ENCODE data around the gene ABTB2. TPM values are rescaled to one million over a fixed set of nuclear protein-coding genes. Genes with fewer than 3 reads are reported as not detected.
A peak's percentile ranks its signal among the peaks of the same experiment; 100 is the strongest.

Gene ABTB2
- total and polyA plus RNA-seq, 9 of the 15 experiments (the other 6 are each of a cell fraction or from before 2014, with no cell fraction given) = 0.03 to 0.18 (median 0.12) TPM; not detected in 2

DNA sequence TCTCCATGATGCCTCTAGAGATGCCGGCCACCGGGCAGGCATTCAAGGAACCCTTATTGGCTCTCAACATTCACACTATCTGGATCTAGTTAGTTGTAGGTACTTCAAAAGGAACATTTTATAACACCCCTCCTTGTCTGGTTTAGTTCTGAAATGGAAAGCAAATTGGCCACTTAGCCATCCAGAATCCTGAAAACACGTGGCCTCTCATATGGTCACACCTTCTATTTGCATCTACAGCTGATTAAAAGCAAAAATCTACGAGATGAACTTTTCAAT lies 29.2 kb downstream of the ABTB2 start (continued):
- TF ChIP-seq, protein P1, sequence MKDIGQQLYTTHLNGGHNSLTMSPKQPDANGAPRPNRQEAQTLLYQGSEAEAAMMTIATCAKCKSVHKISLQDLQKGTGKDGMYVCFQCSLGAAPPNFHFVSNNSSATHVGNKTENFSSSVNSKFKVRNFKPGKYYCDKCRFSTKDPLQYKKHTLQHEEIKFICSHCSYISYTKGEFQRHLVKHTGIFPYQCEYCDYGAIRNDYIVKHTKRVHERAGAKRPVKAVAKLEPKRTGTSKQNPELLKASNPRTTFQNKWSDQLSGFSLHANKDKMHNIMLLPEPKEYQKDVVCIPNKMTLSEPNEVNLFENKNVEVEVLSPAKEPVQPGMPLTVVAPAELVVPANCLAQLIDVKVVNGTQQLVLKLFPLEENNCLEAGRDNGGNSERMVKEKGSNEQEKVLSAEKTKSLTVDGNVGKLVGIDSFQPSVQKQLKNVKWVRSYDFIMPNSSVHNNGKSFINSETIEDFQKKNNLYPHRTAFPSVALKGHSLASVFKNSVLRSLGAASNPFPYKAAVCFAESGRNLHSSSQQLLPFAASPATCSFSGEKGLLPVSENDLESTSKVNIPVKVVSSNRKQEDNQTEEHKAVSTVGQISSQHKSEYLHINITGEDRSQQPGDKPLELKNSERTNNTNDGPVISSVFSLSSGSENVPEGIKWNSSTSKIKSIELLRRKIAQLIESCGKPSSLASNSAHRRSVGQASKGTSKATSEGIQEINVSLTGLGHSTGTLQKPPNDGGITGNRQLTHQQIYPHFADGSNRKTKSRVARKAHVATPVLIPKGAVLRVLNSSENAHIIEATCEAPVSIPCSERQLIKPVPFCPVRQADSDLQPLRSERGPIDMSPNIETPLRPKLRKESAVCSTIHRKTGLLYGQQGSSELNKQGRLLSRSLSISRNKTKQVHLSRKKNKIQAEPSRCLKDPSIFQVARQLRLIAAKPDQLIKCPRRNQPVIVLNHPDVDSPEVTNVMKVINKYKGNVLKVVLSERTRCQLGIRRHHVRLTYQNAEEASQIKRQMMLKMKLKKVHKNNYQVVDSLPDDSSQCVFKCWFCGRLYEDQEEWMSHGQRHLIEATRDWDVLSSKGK (CRISPR knock-in tag; IDR thresholded peaks at IDR 0.05) = no peak
- TF ChIP-seq BCL6 (CRISPR knock-in tag; IDR thresholded peaks at IDR 0.05) (no peak), ZNF217 (CRISPR knock-in tag; IDR thresholded peaks at IDR 0.05) (no peak), NR4A1 (CRISPR knock-in tag; IDR thresholded peaks at IDR 0.05) (no peak), NR4A1 (tag; IDR thresholded peaks at IDR 0.05) (no peak)

DNA sequence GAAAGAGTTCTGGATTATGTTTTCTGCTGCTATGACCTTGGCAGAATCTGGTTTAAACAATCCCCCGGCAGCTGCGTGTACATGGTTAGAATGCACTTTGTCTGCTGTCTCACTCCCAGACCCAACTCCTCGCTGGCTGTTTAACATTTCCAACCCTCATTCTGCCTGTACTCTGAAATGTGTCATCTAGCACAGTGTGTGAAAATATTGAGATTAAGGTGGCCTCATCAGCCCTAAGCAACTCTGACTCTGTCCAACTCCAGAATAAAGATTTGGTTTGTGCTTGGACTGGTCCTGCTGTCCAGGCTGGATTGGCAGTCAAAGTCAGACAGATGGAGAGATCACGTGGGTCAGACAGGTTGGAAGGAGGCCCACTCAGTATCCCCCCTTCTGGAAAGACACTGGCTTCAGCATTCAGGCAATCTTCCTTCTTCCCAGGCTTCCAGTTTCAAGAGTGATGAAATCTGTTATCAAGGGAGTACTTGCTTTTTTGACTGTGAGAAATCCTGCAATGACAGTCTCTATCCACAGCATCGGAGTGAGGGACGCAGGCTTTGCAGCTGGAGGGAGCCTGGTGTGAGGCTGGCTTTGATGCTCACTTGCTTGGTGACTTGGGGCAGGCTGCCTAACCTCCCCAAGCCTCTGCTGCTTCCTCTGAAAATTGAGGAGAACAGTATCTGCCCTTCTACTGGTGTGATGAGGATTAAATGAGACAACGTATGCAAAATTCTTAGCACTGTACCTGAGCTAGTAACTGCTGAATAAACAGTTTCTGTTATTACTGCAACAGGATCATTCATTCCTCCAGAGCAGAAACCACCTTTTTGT lies 29.8 kb downstream of the ABTB2 start:
- no peaks in the 10 kb centered on the region for H4K20me1 ChIP-seq (replicated peaks; ENCODE audit: control insufficient read depth, insufficient read depth, low read length)
- DNase-seq (ENCODE audit: extremely low read depth in 1 of 4, low spot score in 3 of 4) = no peak
- CTCF ChIA-PET (ENCODE audit: low intra/inter-chr PET ratio) = no interaction called here
- no peaks in the 10 kb centered on the region for H3K9me1 ChIP-seq (ENCODE audit: control insufficient read depth, insufficient read depth, low read length)
- intact Hi-C loops (cut with micrococcal nuclease) (no loop called here), in situ Hi-C loops (cut with MboI) (loop anchor here (25.0 kb wide), 1 partner anchor 491 kb away; no protein-coding TSS in a partner anchor)
- no TSS peak for BruUV-seq (replicated peaks)
- no peak overlapping the region for H3K4me3 ChIP-seq
- WGBS (ENCODE audit: insufficient coverage, low coverage, missing lambda C conversion rate) = 13% methylated on average over 7 of the region's 7 CpGs
- no peaks in the 10 kb centered on the region for H3K9me3 ChIP-seq (replicated peaks; ENCODE audit: control insufficient read depth, insufficient read depth, low read depth, low read length)
- H3K27me3 ChIP-seq (ENCODE audit: control insufficient read depth in 2 of 2, insufficient read depth in 2 of 2, low read length in 2 of 2) = peaks cover 6 to 27% of the 10 kb centered on the region in 2 experiments; a peak in 3 of 5 replicates
- H2AFZ ChIP-seq (ENCODE audit: low read depth, low read length) = no peak overlapping the region
- no peak for FAIRE-seq
- no peaks in the 10 kb centered on the region for H3K36me3 ChIP-seq (ENCODE audit: control insufficient read depth, insufficient read depth, low read length)
- H3K4me2 ChIP-seq (ENCODE audit: insufficient read depth, low read length) = no peak overlapping the region
- H3K9ac ChIP-seq (ENCODE audit: insufficient read depth in 1 of 2, low read depth in 2 of 2, low read length in 2 of 2) = no peak overlapping the region
- H3K4me1 ChIP-seq (replicated peaks in 1 of 2; ENCODE audit: control insufficient read depth in 2 of 2, insufficient read depth in 2 of 2, low read length in 2 of 2) = no peaks in the 10 kb centered on the region
- no peak overlapping the region for H3K27ac ChIP-seq (ENCODE audit: extremely low read depth, low read depth, low read length)
- no peak for ATAC-seq
- POLR2A ChIA-PET = no interaction called here
- H3K79me2 ChIP-seq (ENCODE audit: control insufficient read depth, insufficient read depth, low read length) = no peaks in the 10 kb centered on the region
- peak; percentile 29; the same call in 1 of the 2 replicates for TF ChIP-seq MAFF (IDR thresholded peaks at IDR 0.05; ENCODE audit: low read length)
- no peak for TF ChIP-seq PCBP2 (IDR thresholded peaks at IDR 0.05; ENCODE audit: low read depth, low read length, poor library complexity, severe bottlenecking)
- no peak for TF ChIP-seq PCBP1 (IDR thresholded peaks at IDR 0.05; ENCODE audit: low read depth, low read length, poor library complexity, severe bottlenecking)
- TF ChIP-seq LCOR (CRISPR knock-in tag; IDR thresholded peaks at IDR 0.05) = no peak
- peak; percentile 72 for TF ChIP-seq MAFG (tag; conservative IDR thresholded peaks at IDR 0.05)
- TF ChIP-seq ZNF316 (IDR thresholded peaks at IDR 0.05) = peak; percentile 65; the same call in 1 of the 2 replicates
- no peak for TF ChIP-seq NELFE (IDR thresholded peaks at IDR 0.05; ENCODE audit: insufficient read depth, insufficient read length)
- TF ChIP-seq GTF2F1 (IDR thresholded peaks at IDR 0.05; ENCODE audit: low read depth, low read length) = no peak
- no peak for TF ChIP-seq CEBPG (CRISPR knock-in tag; IDR thresholded peaks at IDR 0.05)
- peak in 1 of 2 experiments; percentile 35; a peak in 1 of 4 replicates for TF ChIP-seq CEBPG (tag; conservative IDR thresholded peaks at IDR 0.05 in 1 of 2, IDR thresholded peaks at IDR 0.05 in 1 of 2)
- TF ChIP-seq ZNF507 (tag; conservative IDR thresholded peaks at IDR 0.05) = no peak
- no peak for TF ChIP-seq ZNF175 (CRISPR knock-in tag; IDR thresholded peaks at IDR 0.05; ENCODE audit: low read depth)
- TF ChIP-seq C11orf30 (IDR thresholded peaks at IDR 0.05; ENCODE audit: low read depth) = peak; percentile 49; the same call in 1 of the 2 replicates

Measured in K562 (cell line).